DMS 273 (cell line): ENCODE data around the gene ARHGAP28.

ENCODE experiments used
- DNase-seq: peaks from one replicate; lab custom pipeline; 2025; ENCODE audit not compliant: unreplicated experiment; lab: John Stamatoyannopoulos, UW

The ARHGAP28 gene

GRCh38 chr18:6955304-6955703, 225.8 kb downstream of the ARHGAP28 start:
- DNase-seq, result no peak

- DNase-seq, result no peak
These were observed 227.0 kb downstream of the ARHGAP28 start for GRCh38 chr18:6956495-6956894.

- DNase-seq, result no peak
These were observed 227.5 kb downstream of the ARHGAP28 start for GRCh38 chr18:6956999-6957398.

GRCh38 chr18:6959110-6959509, 229.6 kb downstream of the ARHGAP28 start:
- no peak for DNase-seq

- DNase-seq, result no peak
These were observed 230.6 kb downstream of the ARHGAP28 start for GRCh38 chr18:6960124-6960523.

- DNase-seq, result no peak
These were observed 231.1 kb downstream of the ARHGAP28 start for GRCh38 chr18:6960656-6961055.

GRCh38 chr18:6961331-6961730, 231.8 kb downstream of the ARHGAP28 start:
- no peak for DNase-seq

- no peak for DNase-seq
These were observed 233.3 kb downstream of the ARHGAP28 start for GRCh38 chr18:6962571-6963451.

GRCh38 chr18:6963452-6964097, 234.1 kb downstream of the ARHGAP28 start:
- no peak for DNase-seq
